HEK293T (cell line): Measurements from ENCODE around the gene TMED10.

Experiments
- CTCF ChIA-PET: fragments of 350-600 bp; formaldehyde crosslinking; extraction: SDS; loops from one replicate; lab custom pipeline; 2021; ENCODE audit warnings: antibody characterized with exemption, inconsistent platforms; lab: Yijun Ruan, JAX
- POLR2A ChIA-PET: fragments of 350-600 bp; formaldehyde crosslinking; extraction: SDS; loops from one replicate; lab custom pipeline; 2020; ENCODE audit warnings: antibody characterized with exemption, inconsistent platforms; lab: Yijun Ruan, JAX
- DNase-seq: peaks from one replicate; pipeline ENCODE4 v3.0.0; 2012; ENCODE audit warnings: mixed read lengths; ENCODE audit errors: extremely low spot score
- ARNT ChIP-seq: fragments of 450-650 bp; IDR thresholded peaks from 2 replicates; pipeline ENCODE4 v1.6.1; 2017; ENCODE audit warnings: mild to moderate bottlenecking
- BHLHE40 ChIP-seq: fragments of 450-650 bp; IDR thresholded peaks from 2 replicates; pipeline ENCODE4 v1.6.1; 2016; ENCODE audit warnings: mild to moderate bottlenecking, moderate library complexity, borderline replicate concordance
- CTBP1 ChIP-seq: fragments of 450-650 bp; IDR thresholded peaks from 2 replicates; pipeline ENCODE4 v1.6.1; 2016; ENCODE audit warnings: borderline replicate concordance
- ELF4 ChIP-seq: fragments of 450-650 bp; IDR thresholded peaks from 2 replicates; pipeline ENCODE4 v1.6.1; 2017; ENCODE audit warnings: antibody characterized with exemption
- FOXA1 ChIP-seq: fragments of 450-650 bp; IDR thresholded peaks from 2 replicates; pipeline ENCODE4 v1.6.1; 2016; ENCODE audit warnings: mild to moderate bottlenecking
- FOXK2 ChIP-seq: fragments of 450-650 bp; IDR thresholded peaks from 2 replicates; pipeline ENCODE4 v1.6.1; 2016; ENCODE audit warnings: mild to moderate bottlenecking
- FOXM1 ChIP-seq: fragments of 450-650 bp; IDR thresholded peaks from 2 replicates; pipeline ENCODE4 v1.6.1; 2017; ENCODE audit warnings: mild to moderate bottlenecking, borderline replicate concordance
- HDGF ChIP-seq: fragments of 450-650 bp; IDR thresholded peaks from 2 replicates; pipeline ENCODE4 v1.6.1; 2017; ENCODE audit warnings: antibody characterized with exemption, borderline replicate concordance
- L3MBTL2 ChIP-seq: fragments of 450-650 bp; conservative IDR thresholded peaks from 2 replicates; pipeline ENCODE4 v1.6.1; 2016; ENCODE audit warnings: mild to moderate bottlenecking
- LEF1 ChIP-seq: fragments of 450-650 bp; IDR thresholded peaks from 2 replicates; pipeline ENCODE4 v1.6.1; 2017; ENCODE audit warnings: mild to moderate bottlenecking, borderline replicate concordance
- NFRKB ChIP-seq: fragments of 450-650 bp; IDR thresholded peaks from 2 replicates; pipeline ENCODE4 v1.6.1; 2016; ENCODE audit warnings: mild to moderate bottlenecking, moderate library complexity
- SP1 ChIP-seq: fragments of 450-650 bp; IDR thresholded peaks from 2 replicates; pipeline ENCODE4 v1.6.1; 2017
- SUZ12 ChIP-seq: fragments of 450-650 bp; IDR thresholded peaks from 2 replicates; pipeline ENCODE4 v1.6.1; 2016; ENCODE audit warnings: mild to moderate bottlenecking
- TARDBP ChIP-seq: fragments of 450-650 bp; IDR thresholded peaks from 2 replicates; pipeline ENCODE4 v1.6.1; 2016
- ZNF384 ChIP-seq: fragments of 450-650 bp; IDR thresholded peaks from 2 replicates; pipeline ENCODE4 v1.6.1; 2016
- TF ChIP-seq, protein P1 (sequence below): fragments of 450-650 bp; IDR thresholded peaks from 2 replicates; pipeline ENCODE4 v1.6.1; 2016

The TMED10 gene

DNA sequence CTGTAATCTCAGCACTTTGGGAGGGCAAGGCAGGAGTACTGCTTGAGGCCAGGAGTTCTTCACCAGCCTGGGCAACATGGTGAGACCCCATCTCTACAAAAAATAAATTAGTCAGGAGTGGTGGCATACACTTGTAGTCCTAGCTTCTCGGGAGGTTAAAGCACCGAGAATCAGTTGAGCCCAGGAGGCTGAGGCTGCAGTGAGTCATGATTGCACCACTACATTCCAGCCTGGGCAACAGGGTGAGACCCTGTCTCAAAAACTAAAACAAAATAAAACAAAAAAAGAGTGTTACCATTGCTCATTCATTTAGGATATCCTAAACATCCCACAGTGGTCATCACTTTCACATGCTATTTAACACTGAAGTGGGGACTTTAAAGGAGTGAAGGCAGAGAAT lies 57.4 kb downstream of the TMED10 start:
- TF ChIP-seq, protein P1, sequence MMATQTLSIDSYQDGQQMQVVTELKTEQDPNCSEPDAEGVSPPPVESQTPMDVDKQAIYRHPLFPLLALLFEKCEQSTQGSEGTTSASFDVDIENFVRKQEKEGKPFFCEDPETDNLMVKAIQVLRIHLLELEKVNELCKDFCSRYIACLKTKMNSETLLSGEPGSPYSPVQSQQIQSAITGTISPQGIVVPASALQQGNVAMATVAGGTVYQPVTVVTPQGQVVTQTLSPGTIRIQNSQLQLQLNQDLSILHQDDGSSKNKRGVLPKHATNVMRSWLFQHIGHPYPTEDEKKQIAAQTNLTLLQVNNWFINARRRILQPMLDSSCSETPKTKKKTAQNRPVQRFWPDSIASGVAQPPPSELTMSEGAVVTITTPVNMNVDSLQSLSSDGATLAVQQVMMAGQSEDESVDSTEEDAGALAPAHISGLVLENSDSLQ, result no peak
- no peak for TF ChIP-seq TARDBP
- TF ChIP-seq BHLHE40, result no peak
- TF ChIP-seq ZNF384, result no peak
- TF ChIP-seq FOXK2, result no peak
- no peak for TF ChIP-seq FOXA1
- no peak for TF ChIP-seq L3MBTL2
- TF ChIP-seq LEF1, result no peak
- no peak for TF ChIP-seq ELF4
- TF ChIP-seq SUZ12, result no peak
- no peak for TF ChIP-seq ARNT
- TF ChIP-seq HDGF, result no peak
- DNase-seq, result no peak
- ChIA-PET CTCF (no interaction called here), POLR2A (no interaction called here)

DNA sequence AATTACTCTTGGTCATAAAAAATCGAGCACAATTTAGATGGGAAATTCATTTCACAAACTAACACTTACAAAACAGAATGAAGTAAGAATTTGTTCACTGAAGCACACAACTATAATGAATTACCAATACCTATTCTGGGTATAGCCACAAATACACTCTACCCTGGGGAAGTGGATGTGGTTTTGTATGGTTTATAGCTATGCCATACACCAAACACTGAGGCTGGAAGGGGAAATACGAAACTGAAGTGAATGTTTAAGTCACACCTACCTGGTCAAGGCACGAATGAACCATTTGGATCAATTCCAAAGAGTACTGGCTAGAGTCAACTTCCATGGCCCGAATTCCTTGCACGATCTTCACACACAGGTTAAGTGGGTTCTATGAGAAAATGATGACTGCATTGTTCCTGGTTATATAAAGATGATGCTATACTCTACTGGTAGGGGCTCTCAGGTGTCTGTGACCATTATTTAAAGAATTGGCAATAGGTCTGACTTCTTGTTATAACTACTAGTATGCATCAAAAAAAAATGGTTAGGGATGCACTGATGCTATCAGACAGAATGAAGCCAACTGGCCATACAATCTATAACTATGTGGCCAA lies 62.4 kb downstream of the TMED10 start:
- POLR2A ChIA-PET, result no interaction called here
- CTCF ChIA-PET, result no interaction called here

DNA sequence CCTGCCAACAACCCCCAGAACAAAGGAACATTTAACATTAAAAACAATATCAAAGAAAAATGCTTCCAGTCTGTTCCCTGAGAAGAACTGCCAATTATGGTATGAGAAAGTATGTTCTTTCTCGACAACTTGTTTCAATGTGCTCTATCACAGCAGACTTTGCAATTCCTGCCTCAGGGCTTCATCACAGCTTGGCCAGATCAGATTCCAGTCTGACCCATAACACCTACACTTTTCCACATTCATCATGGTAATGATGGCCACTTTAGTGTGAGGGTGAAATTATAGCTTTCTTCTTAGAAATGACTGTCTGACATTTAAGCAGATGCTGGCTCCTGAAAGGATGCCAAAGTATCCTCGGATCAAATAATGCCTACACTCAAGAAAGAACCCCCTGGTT lies 66.5 kb downstream of the TMED10 start:
- DNase-seq, result no peak
- TF ChIP-seq SP1, result no peak
- TF ChIP-seq SUZ12, result no peak
- no peak for TF ChIP-seq FOXM1
- TF ChIP-seq BHLHE40, result no peak
- no peak for TF ChIP-seq LEF1
- no peak for TF ChIP-seq HDGF
- TF ChIP-seq ELF4, result no peak
- no peak for TF ChIP-seq FOXA1
- TF ChIP-seq, protein P1, result no peak
- TF ChIP-seq ARNT, result no peak
- TF ChIP-seq TARDBP, result no peak
- TF ChIP-seq NFRKB, result no peak
- TF ChIP-seq L3MBTL2, result no peak
- no peak for TF ChIP-seq CTBP1
- TF ChIP-seq FOXK2, result no peak
- TF ChIP-seq ZNF384, result no peak
- POLR2A ChIA-PET, result interaction anchor here (0.7 kb wide), 1 partner anchor 16 kb away, joined by 3 read pairs; no protein-coding TSS in a partner anchor
- CTCF ChIA-PET, result interaction anchor here (0.9 kb wide), 1 partner anchor 189 kb away, joined by 3 read pairs; no protein-coding TSS in a partner anchor

More for the DNA sequence above, 62.4 kb downstream of the TMED10 start:
- no peak for TF ChIP-seq CTBP1
- no peak for TF ChIP-seq ZNF384
- TF ChIP-seq, protein P1, result no peak
- TF ChIP-seq BHLHE40, result no peak
- TF ChIP-seq SUZ12, result no peak
- no peak for DNase-seq

DNA sequence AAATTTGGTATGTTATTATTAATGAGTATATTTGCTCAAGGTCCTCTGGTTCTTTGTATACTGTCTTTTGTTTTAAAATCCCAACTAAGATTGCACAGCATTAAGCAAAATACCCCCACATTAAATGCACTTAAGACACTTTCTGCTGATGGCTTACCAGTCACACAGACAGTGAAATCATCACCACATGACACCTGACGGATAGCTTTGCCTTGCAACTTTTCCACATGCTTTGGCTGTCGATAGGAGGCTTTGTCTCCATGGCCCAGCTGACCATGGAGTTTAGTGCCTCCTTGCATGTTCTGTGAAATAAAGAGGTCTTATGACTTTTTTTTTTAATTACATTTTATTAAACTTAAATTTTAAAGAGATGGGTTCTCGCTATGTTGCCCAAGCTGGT lies 69.2 kb downstream of the TMED10 start:
- TF ChIP-seq HDGF, result no peak
- CTCF ChIA-PET, result no interaction called here
- POLR2A ChIA-PET, result interaction anchor here (0.6 kb wide), 1 partner anchor 20 kb away, joined by 3 read pairs; no protein-coding TSS in a partner anchor
- DNase-seq, result no peak

DNA sequence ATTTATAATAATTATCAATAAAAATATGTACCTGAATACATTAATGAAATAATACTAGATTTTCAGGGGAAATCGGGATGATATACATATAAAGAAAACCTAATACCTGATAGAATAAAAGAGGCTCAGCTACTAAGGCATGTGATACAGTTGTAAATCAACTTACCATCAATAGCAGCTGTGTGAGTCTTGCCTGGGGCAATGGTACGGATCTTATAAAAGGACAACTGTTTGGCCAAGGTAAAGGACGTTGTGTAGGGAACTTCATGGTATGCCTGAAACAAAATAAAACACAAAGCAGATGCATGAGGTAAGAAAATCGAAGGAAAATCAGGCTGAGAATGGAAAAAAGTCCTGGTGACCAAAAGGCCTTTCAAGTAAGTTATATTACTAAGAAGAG lies 74.9 kb downstream of the TMED10 start:
- POLR2A ChIA-PET, result no interaction called here
- no peak for TF ChIP-seq SP1
- TF ChIP-seq LEF1, result no peak
- no peak for TF ChIP-seq ARNT
- TF ChIP-seq BHLHE40, result no peak
- no peak for TF ChIP-seq NFRKB
- TF ChIP-seq, protein P1, result no peak
- no peak for TF ChIP-seq L3MBTL2
- TF ChIP-seq ELF4, result no peak
- TF ChIP-seq FOXA1, result no peak
- TF ChIP-seq HDGF, result no peak
- no peak for TF ChIP-seq SUZ12
- TF ChIP-seq FOXM1, result no peak
- TF ChIP-seq FOXK2, result no peak
- TF ChIP-seq ZNF384, result no peak
- TF ChIP-seq CTBP1, result no peak
- TF ChIP-seq TARDBP, result no peak
- DNase-seq, result no peak
- CTCF ChIA-PET, result interaction anchor here (0.7 to 1.9 kb wide), 2 partner anchors 13 to 426 kb away, joined by 3 to 7 read pairs; no protein-coding TSS in a partner anchor

DNA sequence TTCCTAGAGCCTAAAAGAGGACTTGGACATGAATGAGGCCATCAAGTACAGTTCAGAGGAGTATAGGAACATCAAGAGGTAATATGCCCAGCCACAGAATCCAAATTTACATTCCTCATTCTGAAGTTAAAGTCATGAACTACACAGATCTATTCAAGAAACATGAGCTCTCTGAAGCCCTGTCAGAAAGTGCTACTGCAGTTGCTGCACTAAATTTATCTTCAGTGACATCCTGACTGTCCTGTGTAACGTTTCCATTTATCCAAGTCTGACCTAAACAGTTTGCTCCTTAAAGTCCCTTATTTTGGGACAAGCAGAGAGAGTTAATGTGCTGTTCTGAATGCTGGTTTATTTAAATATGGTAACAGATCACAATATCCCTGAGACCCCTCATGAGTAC lies 77.7 kb downstream of the TMED10 start:
- ChIA-PET POLR2A (no interaction called here), CTCF (no interaction called here)
- TF ChIP-seq LEF1 (no peak), FOXK2 (no peak)
- DNase-seq, result no peak
